GM18526 (cell line): Measurements from ENCODE around the gene ZNF687.

Experiments used
- POLR2A ChIP-seq: IDR thresholded peaks from 3 replicates; pipeline ENCODE4 v1.6.1; 2011; ENCODE audit not compliant: insufficient read length; ENCODE audit errors: extremely low read depth

The ZNF687 gene

DNA sequence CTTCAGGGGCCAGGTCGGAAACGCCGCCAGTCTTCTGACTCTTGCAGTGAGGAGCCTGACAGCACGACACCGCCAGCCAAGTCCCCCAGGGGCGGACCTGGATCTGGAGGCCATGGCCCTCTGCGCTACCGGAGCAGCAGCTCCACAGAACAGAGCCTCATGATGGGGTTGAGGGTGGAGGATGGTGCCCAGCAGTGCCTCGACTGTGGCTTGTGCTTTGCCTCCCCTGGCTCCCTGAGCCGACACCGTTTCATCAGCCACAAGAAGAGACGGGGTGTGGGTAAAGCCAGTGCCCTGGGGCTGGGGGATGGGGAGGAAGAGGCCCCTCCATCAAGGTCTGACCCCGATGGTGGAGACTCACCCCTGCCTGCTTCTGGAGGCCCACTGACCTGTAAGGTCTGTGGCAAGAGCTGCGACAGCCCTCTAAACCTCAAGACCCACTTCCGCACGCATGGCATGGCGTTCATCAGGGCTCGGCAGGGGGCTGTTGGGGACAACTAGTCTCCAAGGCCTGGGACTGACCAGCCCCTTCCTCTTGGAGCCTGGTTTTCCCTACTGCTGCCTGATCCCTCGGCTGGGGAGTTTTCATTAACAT, 8.7 kb downstream of the ZNF687 start:
- TF ChIP-seq POLR2A = no peak

DNA sequence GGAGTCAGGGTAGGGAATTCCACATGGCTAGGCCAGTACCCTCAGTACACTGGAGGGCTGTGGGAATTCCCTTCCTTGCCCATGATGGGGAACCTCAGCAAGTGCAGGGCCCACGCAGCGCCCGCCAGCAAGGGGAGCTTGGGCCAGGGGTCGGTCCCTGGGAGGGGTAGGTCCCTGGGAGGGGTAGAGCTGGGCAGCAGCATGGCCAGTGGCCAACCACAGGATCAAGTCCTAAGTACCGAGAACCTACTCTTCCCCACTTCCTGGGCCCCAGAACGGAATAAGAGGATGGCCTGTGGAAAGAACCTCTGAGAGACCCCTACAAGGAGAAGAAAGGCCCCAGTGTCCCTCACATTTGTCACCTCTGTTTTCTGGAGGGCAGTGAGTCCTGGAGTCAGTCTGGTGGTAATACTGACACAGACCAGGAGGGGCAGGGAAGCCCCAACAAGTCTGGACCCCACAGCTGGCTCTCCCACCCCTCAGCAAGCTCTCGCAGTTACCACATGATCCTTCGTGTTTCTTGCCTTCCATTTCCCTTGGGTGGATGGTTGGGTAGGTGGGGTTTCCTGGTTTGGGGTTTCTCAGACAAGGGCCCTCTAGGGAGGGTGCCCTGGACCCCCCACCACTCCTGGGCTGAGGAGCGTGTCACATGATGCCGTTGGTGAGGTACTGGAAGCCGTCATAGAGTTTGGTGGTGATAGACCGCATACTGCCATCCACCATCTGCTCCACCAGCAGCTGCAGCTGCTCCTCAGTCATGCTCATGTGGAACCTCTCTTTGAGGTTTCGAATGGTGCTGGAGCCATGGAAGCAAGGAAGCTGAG, 10.3 kb downstream of the ZNF687 start:
- TF ChIP-seq POLR2A = no peak

DNA sequence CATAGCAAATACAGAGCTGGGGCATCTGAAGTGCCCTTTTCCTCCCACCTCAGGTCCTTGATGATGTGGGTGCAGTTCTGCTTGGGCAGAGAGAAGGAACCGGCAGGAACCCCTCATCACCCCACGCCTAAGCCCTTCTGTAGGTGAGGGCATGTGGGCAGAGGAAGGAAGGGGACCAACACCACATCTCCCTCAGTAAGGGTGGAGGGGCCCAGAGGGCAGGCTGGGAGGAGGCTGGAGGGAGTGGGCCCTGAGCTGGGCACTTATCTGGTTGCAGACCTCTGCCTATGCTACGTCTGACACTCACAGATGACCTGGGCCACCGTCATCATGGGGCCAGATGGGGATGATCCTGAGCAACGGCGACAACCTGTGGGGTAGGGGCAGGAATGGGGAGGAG, 11.0 kb downstream of the ZNF687 start:
- no peak for TF ChIP-seq POLR2A

DNA sequence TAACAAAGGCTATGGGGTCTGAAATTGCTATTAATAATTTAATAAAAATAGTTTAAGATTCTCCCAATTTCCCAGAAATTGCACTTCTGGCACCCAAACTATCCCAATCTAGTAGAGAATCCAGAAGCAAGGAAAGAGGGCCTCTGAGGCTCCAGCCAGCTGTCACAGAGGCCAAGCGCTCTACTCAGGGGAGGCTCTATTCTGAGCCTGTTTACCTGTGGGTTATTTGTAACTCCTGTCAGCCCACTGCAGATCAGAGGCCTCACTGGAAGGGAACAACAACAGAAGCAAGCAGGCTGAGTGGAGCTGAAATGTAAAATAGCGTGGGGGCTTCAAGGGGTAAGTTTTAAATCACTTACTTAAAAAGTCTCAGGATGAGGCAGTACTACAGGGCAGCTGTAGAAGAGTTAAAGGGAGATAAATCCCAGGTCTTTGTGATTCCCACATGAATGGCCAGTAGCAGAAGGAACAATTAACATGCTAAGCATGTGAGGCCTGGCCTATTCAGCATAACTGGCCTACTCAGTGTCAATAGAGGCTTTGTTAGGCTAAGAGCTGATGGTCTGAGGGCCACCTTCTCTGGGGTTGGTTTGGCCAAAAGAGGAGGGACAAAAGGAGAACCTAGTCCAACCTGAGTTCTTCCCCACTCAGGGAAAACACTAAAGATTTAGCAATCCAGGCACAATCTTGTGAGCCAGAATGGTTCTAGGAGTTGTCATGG, 12.8 kb downstream of the ZNF687 start:
- TF ChIP-seq POLR2A = no peak

DNA sequence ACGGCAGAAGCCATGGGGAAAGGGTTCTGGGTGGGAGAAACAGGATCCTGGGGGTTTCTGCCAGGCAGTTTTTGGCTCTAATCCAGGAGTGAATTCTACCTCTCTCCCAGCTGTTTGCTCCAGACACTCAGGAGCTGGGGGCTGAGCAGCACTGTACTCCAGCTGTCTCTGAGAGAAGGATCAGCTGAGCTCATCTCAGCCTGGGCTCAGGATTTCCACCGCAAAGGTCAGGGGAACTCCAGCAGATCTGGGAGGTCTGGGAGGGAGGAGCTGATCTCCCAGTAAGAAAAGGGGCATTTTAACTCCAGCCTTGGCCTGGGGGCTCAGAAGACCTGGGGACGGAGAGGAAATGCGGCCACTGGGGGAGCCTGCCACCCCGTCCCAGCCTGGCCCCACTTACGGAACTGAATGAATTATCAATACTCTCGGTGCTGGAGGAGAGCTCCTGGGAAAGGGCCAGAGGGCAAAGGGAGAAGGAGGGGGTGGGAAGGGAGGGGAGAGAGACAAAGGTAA, 27.8 kb downstream of the ZNF687 start:
- TF ChIP-seq POLR2A = no peak

DNA sequence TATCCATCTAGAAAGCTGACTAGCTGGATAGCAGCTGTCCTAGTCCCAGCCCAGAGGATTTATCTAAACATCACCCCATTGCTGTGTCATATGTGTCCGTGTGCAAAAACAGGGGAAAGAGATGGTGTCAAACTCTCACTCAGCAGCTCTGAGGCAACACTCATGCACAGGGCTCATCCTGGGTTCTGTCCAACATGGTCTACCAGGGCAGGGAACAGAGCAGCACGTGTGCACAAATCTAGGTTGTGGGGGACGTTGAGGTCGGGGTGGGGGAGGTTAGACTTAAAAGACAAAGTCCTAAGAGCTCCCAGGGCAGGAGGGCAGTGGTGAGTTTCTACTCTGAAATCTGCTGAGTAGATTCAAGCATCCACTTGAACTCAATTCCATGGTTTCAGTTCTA, 28.9 kb downstream of the ZNF687 start:
- no peak for TF ChIP-seq POLR2A

DNA sequence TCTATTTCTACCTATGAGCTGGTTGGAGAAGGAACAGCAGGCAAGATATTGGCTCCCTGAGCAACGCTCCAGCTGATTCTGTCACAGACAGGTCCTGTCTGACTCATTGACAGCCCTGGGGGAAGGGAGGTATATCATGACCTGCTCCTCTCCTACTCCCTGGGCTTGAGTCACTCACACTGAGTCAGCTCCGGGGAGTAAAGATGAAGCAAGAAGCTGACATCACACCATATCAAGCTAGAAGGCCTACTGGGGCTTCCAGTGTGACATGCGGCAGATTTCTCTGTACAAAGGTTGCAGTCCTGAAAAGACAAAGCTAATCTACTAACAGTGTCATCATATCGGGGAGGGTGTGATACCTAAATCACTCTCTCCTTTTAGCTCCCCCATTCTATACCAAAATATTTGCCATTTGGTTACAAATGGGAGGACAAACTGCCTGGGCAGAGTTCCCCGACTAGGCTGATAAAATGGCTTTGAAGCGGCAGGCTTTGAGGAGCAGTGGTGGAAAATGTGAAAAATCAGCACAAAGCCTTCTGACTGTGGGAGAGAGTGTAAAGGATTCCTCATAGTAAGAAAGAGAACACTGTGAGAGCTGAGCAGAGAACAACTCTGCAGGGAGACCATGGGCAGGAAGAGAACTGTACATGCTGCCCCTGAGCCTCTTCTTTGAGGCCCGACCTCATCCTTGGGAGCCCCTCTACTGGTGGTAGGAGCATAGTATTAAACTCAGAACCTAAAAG, 29.7 kb downstream of the ZNF687 start:
- no peak for TF ChIP-seq POLR2A

DNA sequence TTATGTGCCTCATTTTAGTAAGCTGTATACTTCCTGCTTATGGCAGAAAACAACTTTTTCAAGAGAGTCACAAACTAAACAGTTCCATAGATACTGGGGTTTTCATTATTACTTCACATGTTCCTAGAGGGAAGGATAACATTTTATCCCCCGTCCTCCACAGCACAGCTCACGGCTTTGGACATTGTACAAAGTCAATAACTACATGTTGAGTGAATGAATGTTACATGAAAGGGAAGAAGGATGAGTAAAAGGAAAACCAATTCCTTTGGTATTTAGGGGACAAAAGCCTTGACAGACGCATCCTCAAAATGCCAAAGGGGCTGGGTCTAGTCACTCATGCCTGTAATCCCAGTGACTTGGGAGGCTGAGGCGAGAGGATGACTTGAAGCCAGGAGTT, 30.3 kb downstream of the ZNF687 start:
- no peak for TF ChIP-seq POLR2A

DNA sequence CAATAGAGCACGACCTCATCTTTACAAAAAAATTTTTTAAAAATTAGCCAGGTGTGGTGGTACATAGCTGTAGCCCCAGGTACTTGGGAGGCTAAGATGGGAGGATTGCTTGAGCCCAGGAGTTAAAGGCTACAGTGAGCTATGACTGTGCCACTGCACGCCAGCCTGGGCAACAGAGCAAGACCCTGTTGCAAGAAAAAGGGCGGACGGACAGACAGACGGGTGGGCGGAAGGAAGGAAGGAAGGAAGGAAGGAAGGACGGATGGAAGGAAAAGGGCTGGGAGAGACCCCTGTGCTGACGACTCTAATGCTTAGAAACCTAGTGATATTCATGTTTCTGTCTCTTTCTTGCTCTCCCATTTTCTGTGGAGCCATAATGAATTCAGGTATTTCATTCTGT, 30.7 kb downstream of the ZNF687 start:
- TF ChIP-seq POLR2A = no peak

DNA sequence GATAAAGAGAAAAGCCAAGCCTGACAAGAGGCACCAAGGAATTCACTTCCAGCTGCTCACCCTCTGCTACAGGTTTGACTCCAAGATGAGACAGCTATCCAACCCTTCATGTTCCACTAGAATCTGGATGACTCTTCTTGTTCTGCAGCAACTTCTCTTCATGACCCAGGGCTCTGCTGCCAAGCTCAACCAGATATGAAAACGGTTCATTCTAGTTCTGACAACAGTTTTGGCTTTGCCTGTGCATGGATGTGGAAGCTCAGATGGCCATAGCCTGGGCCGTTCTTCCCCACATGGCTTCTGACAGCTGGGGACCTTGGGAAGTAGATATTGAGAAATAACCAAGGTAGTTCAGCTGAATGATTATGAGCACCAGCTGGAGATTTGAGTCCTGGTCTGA, 31.4 kb downstream of the ZNF687 start:
- TF ChIP-seq POLR2A = no peak

DNA sequence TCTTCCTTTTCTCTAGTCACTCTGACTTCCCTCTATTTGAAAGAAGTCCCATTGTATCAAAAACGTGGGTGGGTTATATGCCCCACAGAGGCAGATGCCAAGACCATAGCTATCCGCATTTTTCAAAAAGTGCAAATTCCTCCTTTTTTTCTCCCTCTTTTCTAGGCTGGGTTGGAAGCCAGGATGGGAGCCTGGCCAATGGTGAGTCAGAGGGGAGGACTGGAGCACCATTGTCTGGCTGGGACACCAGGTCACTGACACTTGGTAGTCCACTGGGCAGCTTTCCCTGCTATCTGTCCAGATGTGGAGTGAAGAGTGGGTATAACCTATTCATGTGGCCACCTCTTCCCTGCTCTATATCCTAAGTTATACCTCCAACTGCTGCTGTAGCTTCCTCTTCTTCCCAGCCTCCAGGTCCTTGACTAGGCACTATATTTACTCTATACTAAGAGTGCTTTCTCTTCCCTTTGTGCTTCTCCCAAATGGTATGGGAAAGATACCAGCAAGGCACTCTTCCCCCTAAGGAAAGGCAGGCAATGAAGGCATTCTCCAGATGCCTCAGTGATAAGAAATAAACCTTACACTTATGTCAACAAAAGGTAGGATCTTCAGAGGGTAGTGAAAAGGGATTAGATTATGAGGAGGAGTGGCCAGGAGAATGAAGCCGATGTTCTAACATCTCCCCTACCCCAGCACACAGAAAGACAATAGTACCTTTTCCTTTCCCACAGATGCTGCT, 32.2 kb downstream of the ZNF687 start:
- no peak for TF ChIP-seq POLR2A

DNA sequence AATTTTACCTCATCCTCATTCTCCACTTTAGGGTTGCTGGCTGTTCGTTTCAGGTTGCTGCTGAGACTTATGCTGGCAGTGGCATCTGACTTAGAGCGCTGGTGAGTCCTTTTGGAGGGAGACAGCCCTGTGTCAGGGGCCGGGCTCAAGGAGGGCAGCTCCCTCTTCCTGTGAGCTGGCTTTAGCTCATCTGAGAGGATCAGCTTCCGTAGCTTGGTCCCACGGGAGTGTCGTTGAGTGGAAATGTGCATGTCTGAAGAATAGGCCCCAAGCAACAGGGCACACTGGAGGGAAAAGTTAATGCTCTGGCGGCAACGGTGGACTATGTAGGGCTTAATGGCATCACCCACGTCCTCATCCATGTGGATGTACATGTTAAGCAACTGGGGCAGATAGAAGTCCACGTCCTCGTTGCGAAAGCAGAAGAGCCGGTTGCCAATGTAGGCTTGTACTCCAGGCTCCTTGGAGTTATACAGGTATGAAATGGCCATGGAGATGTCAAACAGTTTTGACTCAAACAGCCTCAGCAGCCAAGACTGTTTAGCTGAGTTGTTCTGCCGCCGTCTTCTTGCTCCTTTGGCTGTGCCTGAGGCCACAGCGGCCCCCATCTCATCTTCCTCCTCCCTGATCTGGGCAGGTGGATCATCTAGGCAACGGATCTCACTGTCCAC, 33.6 kb downstream of the ZNF687 start:
- TF ChIP-seq POLR2A = no peak

DNA sequence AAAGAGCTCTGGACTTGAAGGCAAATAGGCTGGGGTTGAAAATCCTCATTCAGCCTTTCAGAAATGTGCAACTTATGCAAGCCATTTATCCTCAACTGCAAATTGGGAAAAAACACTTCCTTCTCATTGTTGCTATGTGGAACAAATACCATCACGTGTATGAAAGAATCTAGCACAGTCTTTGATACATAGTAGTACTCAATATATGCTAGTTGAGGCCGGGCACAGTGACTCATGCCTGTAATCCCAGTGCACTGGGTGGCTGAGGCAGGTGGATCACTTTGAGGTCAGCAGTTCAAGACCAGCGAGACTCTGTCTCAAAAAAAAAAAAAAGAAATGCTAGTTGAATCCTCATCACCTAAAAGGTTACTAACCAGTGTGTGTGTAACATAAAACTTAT, 36.9 kb downstream of the ZNF687 start:
- no peak for TF ChIP-seq POLR2A

DNA sequence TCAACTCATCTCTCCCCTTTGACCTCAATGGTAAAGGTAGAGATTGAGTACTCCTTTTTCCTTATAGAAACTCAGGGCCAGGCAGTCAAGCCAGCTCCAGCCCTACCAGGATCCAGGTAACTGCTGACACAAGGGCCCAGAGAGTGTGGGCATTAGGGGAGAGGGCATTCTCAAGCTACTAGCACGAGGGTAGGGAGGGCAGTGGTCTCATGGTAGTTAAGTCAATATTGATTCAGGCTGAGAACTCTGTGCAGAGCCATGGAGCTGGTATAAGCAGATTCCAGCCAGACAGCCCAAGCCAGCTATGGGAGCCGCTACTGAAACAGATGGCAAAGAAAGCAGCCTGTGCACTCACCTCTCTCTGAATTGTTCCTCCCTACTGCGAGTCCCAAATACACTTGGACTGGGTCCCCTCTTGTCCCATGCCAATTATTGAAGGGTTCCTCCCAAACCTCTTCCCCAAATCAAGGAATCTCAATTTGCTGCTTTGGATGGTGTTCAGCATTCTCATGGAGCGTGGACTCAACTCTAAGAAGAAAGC, 42.4 kb downstream of the ZNF687 start:
- TF ChIP-seq POLR2A = no peak
